Astrocyte (in vitro differentiated cells and primary cell): Measurements from ENCODE around the gene CCDC142. TPM values are rescaled to one million over a fixed set of nuclear protein-coding genes. Genes with fewer than 3 reads are reported as not detected.
A peak's percentile ranks its signal among the peaks of the same experiment; 100 is the strongest.

Experiments used
- DNase-seq: peaks from one replicate; pipeline ENCODE4 v3.0.0-alpha.2; 2010; ENCODE audit warnings: low read depth
- FAIRE-seq: peaks from 2 replicates; lab custom pipeline; 2011; peaks lifted over from hg19 to GRCh38; lab: Jason Lieb, UNC
- H2AFZ ChIP-seq: 2 replicates; pipeline ENCODE4 v1.6.0; 2012; ENCODE audit warnings: low read depth, low read length, inconsistent platforms
- H3K27ac ChIP-seq: 2 replicates; pipeline ENCODE4 v1.5.1; 2011; ENCODE audit warnings: low read depth, low read length, inconsistent platforms
- H3K27me3 ChIP-seq: 2 replicates; pipeline ENCODE4 v1.6.0; 2011; ENCODE audit warnings: low read length, inconsistent platforms; ENCODE audit not compliant: insufficient read depth
- H3K36me3 ChIP-seq: 2 replicates; pipeline ENCODE4 v1.5.1; 2011; ENCODE audit warnings: low read length, inconsistent platforms; ENCODE audit not compliant: insufficient read depth
- H3K4me1 ChIP-seq: 2 replicates; pipeline ENCODE4 v1.5.1; 2011; ENCODE audit warnings: low read length, inconsistent platforms; ENCODE audit not compliant: insufficient read depth
- H3K4me2 ChIP-seq: 2 replicates; pipeline ENCODE4 v1.6.0; 2012; ENCODE audit warnings: low read length, inconsistent platforms
- H3K4me3 ChIP-seq: 2 replicates; pipeline ENCODE4 v1.5.1; 2011; ENCODE audit warnings: low read depth, mild to moderate bottlenecking, low read length, inconsistent platforms; ENCODE audit not compliant: insufficient read depth
- H3K79me2 ChIP-seq: 2 replicates; pipeline ENCODE4 v1.6.0; 2012; ENCODE audit warnings: mild to moderate bottlenecking, low read length, inconsistent platforms; ENCODE audit not compliant: insufficient read depth
- H3K9ac ChIP-seq: 2 replicates; pipeline ENCODE4 v1.6.0; 2012; ENCODE audit warnings: mild to moderate bottlenecking, low read length, inconsistent platforms
- H3K9me3 ChIP-seq: 2 replicates; pipeline ENCODE4 v1.5.1; 2012; ENCODE audit warnings: low read depth, mild to moderate bottlenecking, low read length, inconsistent platforms; ENCODE audit not compliant: insufficient read depth
- H4K20me1 ChIP-seq: 2 replicates; pipeline ENCODE4 v1.6.0; 2012; ENCODE audit warnings: low read length, inconsistent platforms; ENCODE audit not compliant: insufficient read depth
- H3K27ac Mint-ChIP-seq: one replicate; pipeline ENCODE4 v1.8.0; 2021; ENCODE audit warnings: mild to moderate bottlenecking, mixed read lengths; ENCODE audit not compliant: unreplicated experiment
- H3K27me3 Mint-ChIP-seq: one replicate; pipeline ENCODE4 v1.8.0; 2021; ENCODE audit warnings: low read depth, mixed read lengths; ENCODE audit not compliant: unreplicated experiment
- H3K36me3 Mint-ChIP-seq: one replicate; pipeline ENCODE4 v1.8.0; 2021; ENCODE audit warnings: low read depth, mixed read lengths; ENCODE audit not compliant: unreplicated experiment
- H3K4me1 Mint-ChIP-seq: one replicate; pipeline ENCODE4 v1.8.0; 2021; ENCODE audit warnings: low read depth, mixed read lengths; ENCODE audit not compliant: unreplicated experiment
- H3K4me3 Mint-ChIP-seq: one replicate; pipeline ENCODE4 v1.8.0; 2021; ENCODE audit warnings: mild to moderate bottlenecking, moderate library complexity, mixed read lengths; ENCODE audit not compliant: unreplicated experiment
- H3K9me3 Mint-ChIP-seq: one replicate; pipeline ENCODE4 v1.8.0; 2021; ENCODE audit warnings: mild to moderate bottlenecking, mixed read lengths; ENCODE audit not compliant: unreplicated experiment
- EZH2 ChIP-seq: IDR thresholded peaks from 2 replicates; pipeline ENCODE4 v1.6.1; 2012; ENCODE audit warnings: mild to moderate bottlenecking, low read length, inconsistent platforms; ENCODE audit not compliant: insufficient read depth
- total RNA-seq: library from RNA; stranded (reverse); gene quantifications from 2 replicates; pipeline ENCODE4 v1.2.1, GENCODE V29; 2021
- TF ChIP-seq, protein P1 (sequence below): IDR thresholded peaks from 2 replicates; pipeline ENCODE4 v1.5.1; 2011; ENCODE audit warnings: low read depth, mild to moderate bottlenecking, inconsistent platforms, low read length, moderate library complexity; ENCODE audit not compliant: insufficient read depth

CCDC142 gene
- total RNA-seq, 1 donor from 2014 or later, result 11.2 TPM

DNA sequence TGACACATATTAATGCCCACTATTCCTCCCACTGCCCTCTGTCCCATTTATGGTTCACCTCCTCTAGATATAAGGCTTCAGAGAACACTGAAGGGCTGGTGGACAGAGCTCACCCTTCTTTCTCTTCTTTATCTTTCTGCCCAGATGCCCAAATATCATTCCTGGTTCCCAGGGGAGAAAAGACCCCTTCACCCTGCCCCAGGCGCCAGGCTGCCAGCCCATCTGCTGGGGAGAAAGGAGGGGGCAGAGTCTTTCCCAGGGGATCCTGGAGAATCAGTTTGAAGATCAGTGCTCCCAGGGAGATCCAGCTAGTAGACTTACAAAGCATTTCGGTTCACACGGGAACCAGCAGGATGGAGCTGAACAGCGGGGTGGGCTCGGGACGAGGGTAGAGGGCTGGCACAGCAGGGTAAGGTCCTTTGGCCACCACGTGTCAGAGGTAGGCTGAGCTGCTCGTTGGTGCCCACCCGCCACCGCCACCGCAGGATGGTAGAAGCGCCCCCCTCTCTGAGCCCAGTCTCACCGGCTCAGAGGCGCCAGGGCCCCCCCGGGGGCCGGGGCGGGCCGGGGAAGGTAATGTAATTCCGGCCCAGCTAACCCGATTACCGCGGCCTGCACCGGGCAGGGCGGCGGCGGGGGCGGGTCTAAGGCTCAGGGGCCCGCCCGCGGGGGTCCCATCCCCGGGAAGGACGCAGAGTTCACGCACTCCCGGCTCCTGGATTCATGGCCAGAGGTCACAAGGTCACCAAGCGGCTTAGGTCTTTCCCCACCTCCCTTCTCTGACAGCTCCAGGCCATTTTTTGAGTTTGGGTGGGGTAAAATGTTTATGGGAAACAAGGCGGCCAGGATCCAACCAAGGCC lies 30.2 kb upstream of the CCDC142 start:
- TF ChIP-seq, protein P1, sequence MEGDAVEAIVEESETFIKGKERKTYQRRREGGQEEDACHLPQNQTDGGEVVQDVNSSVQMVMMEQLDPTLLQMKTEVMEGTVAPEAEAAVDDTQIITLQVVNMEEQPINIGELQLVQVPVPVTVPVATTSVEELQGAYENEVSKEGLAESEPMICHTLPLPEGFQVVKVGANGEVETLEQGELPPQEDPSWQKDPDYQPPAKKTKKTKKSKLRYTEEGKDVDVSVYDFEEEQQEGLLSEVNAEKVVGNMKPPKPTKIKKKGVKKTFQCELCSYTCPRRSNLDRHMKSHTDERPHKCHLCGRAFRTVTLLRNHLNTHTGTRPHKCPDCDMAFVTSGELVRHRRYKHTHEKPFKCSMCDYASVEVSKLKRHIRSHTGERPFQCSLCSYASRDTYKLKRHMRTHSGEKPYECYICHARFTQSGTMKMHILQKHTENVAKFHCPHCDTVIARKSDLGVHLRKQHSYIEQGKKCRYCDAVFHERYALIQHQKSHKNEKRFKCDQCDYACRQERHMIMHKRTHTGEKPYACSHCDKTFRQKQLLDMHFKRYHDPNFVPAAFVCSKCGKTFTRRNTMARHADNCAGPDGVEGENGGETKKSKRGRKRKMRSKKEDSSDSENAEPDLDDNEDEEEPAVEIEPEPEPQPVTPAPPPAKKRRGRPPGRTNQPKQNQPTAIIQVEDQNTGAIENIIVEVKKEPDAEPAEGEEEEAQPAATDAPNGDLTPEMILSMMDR, result no peak
- TF ChIP-seq EZH2, result no peak
- Histone ChIP-seq H3K27ac (no peak overlapping the region), H3K9me3 (no peaks in the 10 kb centered on the region), H4K20me1 (peaks cover 6% of the 10 kb centered on the region), H3K27me3 (peaks cover 73% of the 10 kb centered on the region), H2AFZ (no peak overlapping the region), H3K4me2 (no peak overlapping the region), H3K4me1 (peaks cover 15% of the 10 kb centered on the region), H3K4me3 (no peak overlapping the region), H3K36me3 (no peaks in the 10 kb centered on the region), H3K79me2 (no peaks in the 10 kb centered on the region), H3K9ac (no peak overlapping the region)
- Mint-ChIP-seq H3K27me3 (peaks cover 68% of the 10 kb centered on the region), H3K36me3 (no peaks in the 10 kb centered on the region), H3K9me3 (peaks cover 8% of the 10 kb centered on the region), H3K4me1 (peaks cover 3% of the 10 kb centered on the region), H3K4me3 (no peak overlapping the region), H3K27ac (peak overlapping the region; percentile 66)
- DNase-seq (no peak), FAIRE-seq (no peak)

DNA sequence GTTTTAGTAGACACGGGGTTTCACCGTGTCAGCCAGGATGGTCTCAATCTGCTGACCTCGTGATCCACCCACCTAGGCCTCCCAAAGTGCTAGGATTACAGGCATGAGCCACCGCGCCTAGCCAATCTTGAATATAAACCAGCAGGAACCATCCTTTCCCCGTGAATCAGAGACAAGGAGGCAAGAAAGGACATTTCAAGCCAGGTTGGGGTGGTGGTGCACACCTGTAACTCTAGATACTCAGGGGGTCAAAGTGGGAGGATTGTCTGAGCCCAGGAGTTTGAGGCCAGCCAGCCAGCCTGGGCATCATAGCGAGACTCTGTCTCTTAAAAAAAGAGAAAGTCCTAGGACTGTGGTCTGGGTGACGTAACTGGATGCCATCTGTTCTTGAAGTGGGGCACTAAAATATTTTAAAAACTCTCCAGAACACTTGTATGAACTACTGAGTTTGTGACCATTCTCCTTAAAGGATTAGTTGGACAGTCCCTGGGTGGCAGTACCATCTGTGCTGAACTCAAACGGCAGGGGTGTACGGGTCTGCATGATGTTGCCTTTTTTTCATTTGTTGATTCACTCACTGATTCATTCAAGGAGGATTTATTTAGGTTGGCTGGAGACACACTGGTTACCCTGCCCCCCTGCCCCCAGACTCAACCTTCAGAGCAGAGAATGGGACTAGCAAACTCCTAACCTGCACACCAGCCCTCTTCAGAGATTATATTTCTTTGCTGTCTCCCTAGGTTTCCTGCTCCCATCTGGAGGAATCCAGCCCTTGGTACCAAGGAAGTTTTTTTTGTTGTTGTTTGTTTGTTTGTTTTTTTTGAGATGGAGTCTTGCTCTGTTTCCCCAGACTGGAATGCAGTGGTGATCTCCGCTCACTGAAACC lies 28.5 kb upstream of the CCDC142 start:
- Histone ChIP-seq H3K4me2 (no peak overlapping the region), H3K4me1 (peaks cover 23% of the 10 kb centered on the region), H3K9ac (no peak overlapping the region), H3K27ac (no peak overlapping the region), H3K27me3 (peaks cover 59% of the 10 kb centered on the region), H2AFZ (no peak overlapping the region), H3K4me3 (no peak overlapping the region), H3K79me2 (peaks cover 9% of the 10 kb centered on the region), H3K9me3 (no peaks in the 10 kb centered on the region), H3K36me3 (no peaks in the 10 kb centered on the region), H4K20me1 (peaks cover 6% of the 10 kb centered on the region)
- H3K4me3 Mint-ChIP-seq, result no peak overlapping the region
- H3K27me3 Mint-ChIP-seq, result peaks cover 51% of the 10 kb centered on the region
- peaks cover 8% of the 10 kb centered on the region for H3K4me1 Mint-ChIP-seq
- H3K27ac Mint-ChIP-seq, result no peak overlapping the region
- FAIRE-seq (no peak), DNase-seq (no peak)
- H3K36me3 Mint-ChIP-seq, result peaks cover 5% of the 10 kb centered on the region
- no peaks in the 10 kb centered on the region for H3K9me3 Mint-ChIP-seq
- peak; percentile 49 for TF ChIP-seq EZH2
- TF ChIP-seq, protein P1, result no peak
